Panc1 (cell line): ENCODE measurements around the gene MYBPH. TPM values are rescaled to one million over a fixed set of nuclear protein-coding genes. Genes with fewer than 3 reads are reported as not detected.

Experiments
- ATAC-seq: fragments of 200-7000 bp; cut with Tn5 transposase; 2 replicates; pipeline ENCODE4 v1.9.1; 2020; ENCODE audit warnings: mild to moderate bottlenecking, moderate library complexity
- BruUV-seq: library from RNA; stranded (reverse); fragments of 400-500 nt; replicated peaks from 2 replicates; lab custom pipeline; 2021; lab: Mats Ljungman, UMichigan
- CTCF ChIA-PET: fragments of 300-600 bp; sonication (Branson Sonifier 250); formaldehyde crosslinking; loops from one replicate; lab custom pipeline; 2022; ENCODE audit warnings: antibody characterized with exemption; lab: Charles Lee
- POLR2A ChIA-PET: fragments of 300-600 bp; sonication (Branson Sonifier 250); formaldehyde crosslinking; loops from one replicate; lab custom pipeline; 2022; ENCODE audit warnings: antibody characterized with exemption; lab: Charles Lee
- DNase-seq: peaks from one replicate; pipeline ENCODE4 v3.0.0-alpha.2; 2010; ENCODE audit warnings: low read depth, low spot score
- H3K27ac ChIP-seq: 2 replicates; pipeline ENCODE4 v1.5.1; 2011; ENCODE audit warnings: mild to moderate bottlenecking, low read length, inconsistent platforms
- H3K27me3 ChIP-seq: fragments of 200-500 bp; sonication (Bioruptor generic); 2 replicates; pipeline ENCODE4 v1.6.0; 2014; ENCODE audit warnings: low read length, inconsistent platforms; ENCODE audit not compliant: control insufficient read depth, insufficient read depth
- H3K36me3 ChIP-seq: fragments of 200-500 bp; sonication (Bioruptor generic); 2 replicates; pipeline ENCODE4 v1.5.1; 2014; ENCODE audit warnings: inconsistent platforms, mild to moderate bottlenecking, low read length, moderate library complexity; ENCODE audit not compliant: control insufficient read depth, insufficient read depth
- H3K4me1 ChIP-seq: 2 replicates; pipeline ENCODE4 v1.5.1; 2011; ENCODE audit warnings: inconsistent platforms, mild to moderate bottlenecking, low read length, moderate library complexity; ENCODE audit not compliant: control insufficient read depth, insufficient read depth
- H3K4me3 ChIP-seq, 2 experiments: 2 replicates each; pipeline ENCODE4 v1.5.1; 2011 to 2012; ENCODE audit warnings: low read depth in 2 of 2, low read length in 2 of 2, mild to moderate bottlenecking in 2 of 2, inconsistent platforms in 1 of 2, moderate library complexity in 1 of 2
- H3K9me3 ChIP-seq: fragments of 200-500 bp; sonication (Bioruptor generic); 2 replicates; pipeline ENCODE4 v1.5.1; 2014; ENCODE audit warnings: low read depth, mild to moderate bottlenecking, inconsistent platforms, low read length, moderate library complexity; ENCODE audit not compliant: control insufficient read depth, insufficient read depth
- POLR2AphosphoS5 ChIP-seq: IDR thresholded peaks from 2 replicates; pipeline ENCODE4 v1.6.1; 2012; ENCODE audit warnings: mild to moderate bottlenecking, low read depth, low read length, moderate library complexity
- SIN3A ChIP-seq: IDR thresholded peaks from 2 replicates; pipeline ENCODE4 v1.6.1; 2012; ENCODE audit warnings: low read depth, mild to moderate bottlenecking, low read length, moderate library complexity, borderline replicate concordance; ENCODE audit not compliant: insufficient read depth
- TCF7L2 ChIP-seq: IDR thresholded peaks from 2 replicates; pipeline ENCODE4 v1.6.1; 2011; ENCODE audit warnings: mild to moderate bottlenecking, low read depth, low read length, inconsistent platforms
- in situ Hi-C: cut with HindIII; loops from 2 replicates; pipeline ENCODE4 v1.10.0; 2016; ENCODE audit warnings: low sequenced_read_pairs, low pct_unique_long_range_greater_than_20kb
- intact Hi-C: fragments of 100-400 bp; cut with micrococcal nuclease; formaldehyde crosslinking; loops from one replicate; pipeline ENCODE4 v1.10.0; 2022; ENCODE audit not compliant: unreplicated experiment
- total RNA-seq: library from RNA; stranded (reverse); gene quantifications from one replicate; pipeline ENCODE4 v1.2.1, GENCODE V29; 2021; ENCODE audit not compliant: unreplicated experiment
- TF ChIP-seq, protein P1 (sequence below): fragments of 450-650 bp; IDR thresholded peaks from 2 replicates; pipeline ENCODE4 v1.5.1; 2017; ENCODE audit warnings: mild to moderate bottlenecking
- TF ChIP-seq, protein P2 (sequence below), 2 experiments: IDR thresholded peaks; 2 replicates each; pipeline ENCODE4 v1.6.1; 2011 to 2012; ENCODE audit warnings: low read depth in 2 of 2, control low read depth in 1 of 2, low read length in 1 of 2, mild to moderate bottlenecking in 1 of 2, moderate library complexity in 1 of 2; ENCODE audit not compliant: insufficient read depth in 1 of 2

Gene MYBPH
- total RNA-seq, 1 experiment from 2014 or later: not detected

DNA sequence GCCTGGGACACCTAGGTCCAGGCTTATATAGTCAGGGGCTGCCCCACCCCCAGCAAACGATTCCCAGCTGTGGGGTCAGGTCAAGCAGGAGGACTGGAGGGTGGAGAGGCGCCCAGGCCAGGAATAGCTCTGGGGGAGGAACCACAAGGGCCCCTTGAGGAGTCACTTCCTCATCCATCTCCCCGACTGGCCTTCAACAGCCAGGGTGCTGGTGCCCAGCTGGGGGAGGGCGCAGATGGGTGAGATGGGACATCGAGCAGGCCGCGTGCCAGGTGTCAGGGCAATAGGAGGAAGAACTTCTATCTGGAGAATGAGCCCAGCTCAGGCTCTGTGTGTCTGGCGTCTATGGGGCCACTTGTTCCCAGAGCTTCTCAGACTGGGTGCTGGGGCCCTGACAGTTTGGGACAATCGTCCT lies 208 bp upstream of the MYBPH start:
- no TSS peak for BruUV-seq
- no peaks in the 10 kb centered on the region for H3K4me1 ChIP-seq
- no peaks in the 10 kb centered on the region for H3K36me3 ChIP-seq
- no peaks in the 10 kb centered on the region for H3K9me3 ChIP-seq
- intact Hi-C loops: no loop called here
- no peak overlapping the region for H3K4me3 ChIP-seq
- CTCF ChIA-PET: no interaction called here
- no peak for ATAC-seq
- in situ Hi-C loops: no loop called here
- no peak for DNase-seq
- no peak for TF ChIP-seq POLR2AphosphoS5
- no peak for TF ChIP-seq SIN3A
- TF ChIP-seq, protein P1, sequence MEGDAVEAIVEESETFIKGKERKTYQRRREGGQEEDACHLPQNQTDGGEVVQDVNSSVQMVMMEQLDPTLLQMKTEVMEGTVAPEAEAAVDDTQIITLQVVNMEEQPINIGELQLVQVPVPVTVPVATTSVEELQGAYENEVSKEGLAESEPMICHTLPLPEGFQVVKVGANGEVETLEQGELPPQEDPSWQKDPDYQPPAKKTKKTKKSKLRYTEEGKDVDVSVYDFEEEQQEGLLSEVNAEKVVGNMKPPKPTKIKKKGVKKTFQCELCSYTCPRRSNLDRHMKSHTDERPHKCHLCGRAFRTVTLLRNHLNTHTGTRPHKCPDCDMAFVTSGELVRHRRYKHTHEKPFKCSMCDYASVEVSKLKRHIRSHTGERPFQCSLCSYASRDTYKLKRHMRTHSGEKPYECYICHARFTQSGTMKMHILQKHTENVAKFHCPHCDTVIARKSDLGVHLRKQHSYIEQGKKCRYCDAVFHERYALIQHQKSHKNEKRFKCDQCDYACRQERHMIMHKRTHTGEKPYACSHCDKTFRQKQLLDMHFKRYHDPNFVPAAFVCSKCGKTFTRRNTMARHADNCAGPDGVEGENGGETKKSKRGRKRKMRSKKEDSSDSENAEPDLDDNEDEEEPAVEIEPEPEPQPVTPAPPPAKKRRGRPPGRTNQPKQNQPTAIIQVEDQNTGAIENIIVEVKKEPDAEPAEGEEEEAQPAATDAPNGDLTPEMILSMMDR: no peak
- TF ChIP-seq, protein P2, sequence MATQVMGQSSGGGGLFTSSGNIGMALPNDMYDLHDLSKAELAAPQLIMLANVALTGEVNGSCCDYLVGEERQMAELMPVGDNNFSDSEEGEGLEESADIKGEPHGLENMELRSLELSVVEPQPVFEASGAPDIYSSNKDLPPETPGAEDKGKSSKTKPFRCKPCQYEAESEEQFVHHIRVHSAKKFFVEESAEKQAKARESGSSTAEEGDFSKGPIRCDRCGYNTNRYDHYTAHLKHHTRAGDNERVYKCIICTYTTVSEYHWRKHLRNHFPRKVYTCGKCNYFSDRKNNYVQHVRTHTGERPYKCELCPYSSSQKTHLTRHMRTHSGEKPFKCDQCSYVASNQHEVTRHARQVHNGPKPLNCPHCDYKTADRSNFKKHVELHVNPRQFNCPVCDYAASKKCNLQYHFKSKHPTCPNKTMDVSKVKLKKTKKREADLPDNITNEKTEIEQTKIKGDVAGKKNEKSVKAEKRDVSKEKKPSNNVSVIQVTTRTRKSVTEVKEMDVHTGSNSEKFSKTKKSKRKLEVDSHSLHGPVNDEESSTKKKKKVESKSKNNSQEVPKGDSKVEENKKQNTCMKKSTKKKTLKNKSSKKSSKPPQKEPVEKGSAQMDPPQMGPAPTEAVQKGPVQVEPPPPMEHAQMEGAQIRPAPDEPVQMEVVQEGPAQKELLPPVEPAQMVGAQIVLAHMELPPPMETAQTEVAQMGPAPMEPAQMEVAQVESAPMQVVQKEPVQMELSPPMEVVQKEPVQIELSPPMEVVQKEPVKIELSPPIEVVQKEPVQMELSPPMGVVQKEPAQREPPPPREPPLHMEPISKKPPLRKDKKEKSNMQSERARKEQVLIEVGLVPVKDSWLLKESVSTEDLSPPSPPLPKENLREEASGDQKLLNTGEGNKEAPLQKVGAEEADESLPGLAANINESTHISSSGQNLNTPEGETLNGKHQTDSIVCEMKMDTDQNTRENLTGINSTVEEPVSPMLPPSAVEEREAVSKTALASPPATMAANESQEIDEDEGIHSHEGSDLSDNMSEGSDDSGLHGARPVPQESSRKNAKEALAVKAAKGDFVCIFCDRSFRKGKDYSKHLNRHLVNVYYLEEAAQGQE (IDR thresholded peaks at IDR 0.05; ENCODE audit: insufficient read depth in 1 of 2, low read depth in 2 of 2, low read length in 1 of 2): no peak
- no peak for TF ChIP-seq TCF7L2
- no peaks in the 10 kb centered on the region for H3K27me3 ChIP-seq
- no peak overlapping the region for H3K27ac ChIP-seq
- POLR2A ChIA-PET: no interaction called here

DNA sequence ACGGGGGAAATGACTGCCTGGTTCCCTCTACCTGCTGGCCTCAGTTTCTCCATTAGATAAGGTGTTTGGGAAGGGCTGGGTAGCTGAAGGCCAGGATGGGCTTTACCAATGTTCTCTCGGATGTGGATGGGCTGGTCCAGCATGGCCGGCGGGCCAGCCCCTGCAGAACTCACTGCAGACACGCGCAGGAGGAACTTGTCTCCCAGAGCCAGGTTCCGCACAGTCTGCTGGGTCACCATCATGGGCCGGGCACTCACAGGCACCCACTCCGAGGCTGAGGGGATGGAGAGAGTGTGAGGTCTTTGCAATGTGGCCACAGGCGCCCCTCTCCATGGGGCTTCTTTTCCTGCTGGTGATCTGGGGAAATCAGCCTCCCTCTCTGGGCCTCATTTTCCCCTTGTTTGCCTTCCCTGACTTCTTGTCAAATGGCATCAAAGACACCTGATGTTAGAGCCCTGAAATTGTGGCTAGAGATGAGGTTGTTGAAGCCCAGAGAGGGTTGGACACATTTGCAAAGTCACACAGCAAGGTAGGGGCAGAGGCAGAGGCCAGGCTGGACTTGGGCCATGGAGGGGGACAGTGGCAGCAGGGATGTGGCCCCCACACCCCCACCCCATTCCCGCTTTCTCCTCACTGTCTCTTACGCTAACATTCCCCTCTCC lies 1.2 kb downstream of the MYBPH start:
- TF ChIP-seq SIN3A (no peak), POLR2AphosphoS5 (no peak)
- TF ChIP-seq, protein P2 (IDR thresholded peaks at IDR 0.05; ENCODE audit: insufficient read depth in 1 of 2, low read depth in 2 of 2, low read length in 1 of 2): no peak
- TF ChIP-seq, protein P1: no peak
- ChIA-PET CTCF (interaction anchor here (0.6 kb wide), 1 partner anchor 56 kb away, joined by 4 read pairs; no protein-coding TSS in a partner anchor), POLR2A (no interaction called here)
- H3K27ac ChIP-seq: no peak overlapping the region
- no peaks in the 10 kb centered on the region for H3K36me3 ChIP-seq
- H3K27me3 ChIP-seq: no peaks in the 10 kb centered on the region
- ATAC-seq (no peak), DNase-seq (no peak)
- BruUV-seq: no TSS peak
- H3K4me3 ChIP-seq: no peak overlapping the region
- in situ Hi-C loops (no loop called here), intact Hi-C loops (no loop called here)
- H3K9me3 ChIP-seq: no peaks in the 10 kb centered on the region
- no peaks in the 10 kb centered on the region; the same call in 1 of the 2 replicates for H3K4me1 ChIP-seq
